ENCODE measurements around the gene HPSE.
A peak's percentile ranks its signal among the peaks of the same experiment; 100 is the strongest.

DNA sequence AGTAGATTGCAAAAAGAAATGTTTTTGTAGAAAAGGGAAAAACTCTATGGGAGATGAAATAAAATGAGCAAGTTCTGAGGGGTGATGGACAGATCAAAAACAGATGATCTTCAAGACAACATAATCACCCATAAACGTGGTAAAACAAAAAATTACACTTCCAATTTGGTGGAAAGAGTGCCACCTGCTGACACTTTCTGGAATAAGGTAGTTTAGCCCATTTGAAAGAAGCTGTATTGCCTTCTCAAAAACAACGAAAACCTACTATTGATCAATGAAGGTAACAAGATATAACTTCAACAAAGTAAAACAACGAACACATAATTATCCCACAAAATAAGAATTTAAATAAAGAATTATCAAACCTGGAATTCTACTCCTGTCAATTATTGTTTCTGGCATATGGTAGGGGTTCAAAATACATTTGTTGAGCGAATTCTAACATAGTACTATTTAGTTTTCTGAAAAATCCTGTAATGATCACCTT lies 52.6 kb downstream of the HPSE start:
- TF ChIP-seq CTCF (IDR thresholded peaks at IDR 0.05; ENCODE audit: poor library complexity) (peak; percentile 75), EZH2 (IDR thresholded peaks at IDR 0.05; ENCODE audit: borderline replicate concordance) (no peak), EZH2phosphoT487 (IDR thresholded peaks at IDR 0.05; ENCODE audit: low read depth, severe bottlenecking, unreplicated experiment) (no peak)

Measured in hepatocyte (in vitro differentiated cells).